ENCODE measurements around the gene RPL13. TPM values are rescaled to one million over a fixed set of nuclear protein-coding genes. Genes with fewer than 3 reads are reported as not detected.

RPL13 gene
- total RNA-seq, 1 experiment from 2014 or later, result 2,157 TPM

GRCh38 chr16:89547291-89547690 lies 13.2 kb upstream of the RPL13 start:
- Histone ChIP-seq H3K14ac (ENCODE audit: insufficient read depth, low read length) (no peak overlapping the region), H3K79me2 (ENCODE audit: insufficient read depth, low read length) (no peaks in the 10 kb centered on the region), H3T11ph (ENCODE audit: low read length) (no peak overlapping the region), H3K4ac (ENCODE audit: low read depth, low read length) (no peak overlapping the region), H2BK20ac (ENCODE audit: low read depth, low read length, poor library complexity, severe bottlenecking) (no peak overlapping the region), H3K23ac (ENCODE audit: insufficient read length, low read depth, low read length) (no peak overlapping the region), H2BK5ac (ENCODE audit: insufficient read length, low read length) (no peak overlapping the region), H2AFZ (ENCODE audit: low read length) (no peak overlapping the region), H3K18ac (ENCODE audit: insufficient read length, low read depth, low read length) (no peak overlapping the region), H3K4me1 (ENCODE audit: insufficient read depth, low read length) (no peaks in the 10 kb centered on the region), H2BK15ac (ENCODE audit: low read depth, low read length) (no peak overlapping the region), H2BK12ac (ENCODE audit: insufficient read length, low read depth, low read length) (no peak overlapping the region), H4K5ac (ENCODE audit: insufficient read length, low read depth, low read length) (no peak overlapping the region), H3K56ac (ENCODE audit: insufficient read length, low read depth, low read length) (no peak overlapping the region), H3K27me3 (ENCODE audit: insufficient read depth, low read length) (no peaks in the 10 kb centered on the region), H4K20me1 (ENCODE audit: control insufficient read depth, insufficient read depth, insufficient read length) (no peaks in the 10 kb centered on the region), H4K91ac (ENCODE audit: insufficient read length, low read depth, low read length) (no peak overlapping the region), H3K9me3 (ENCODE audit: control insufficient read depth, low read depth, low read length) (no peaks in the 10 kb centered on the region), H4K8ac (replicated peaks; ENCODE audit: insufficient read length, low read depth, low read length) (no peak overlapping the region), H2AK5ac (ENCODE audit: insufficient read length, low read length) (no peak overlapping the region), H3K9ac (ENCODE audit: extremely low read depth, insufficient read length, low read length) (no peak overlapping the region), H3K27ac (ENCODE audit: insufficient read length, low read depth, low read length) (no peak overlapping the region), H3K23me2 (ENCODE audit: insufficient read length, low read depth, low read length, poor library complexity, severe bottlenecking) (no peaks in the 10 kb centered on the region), H3K4me2 (ENCODE audit: insufficient read depth, insufficient read length, low read length) (no peak overlapping the region), H3K79me1 (ENCODE audit: insufficient read depth, low read depth, low read length, poor library complexity, severe bottlenecking) (no peaks in the 10 kb centered on the region), H2BK120ac (ENCODE audit: low read depth, low read length, poor library complexity, severe bottlenecking) (no peak overlapping the region)
- H3K27ac Mint-ChIP-seq, result no peak overlapping the region
- TF ChIP-seq CTCF (conservative IDR thresholded peaks at IDR 0.05), result no peak
- no CpG with 5 or more reads among the region's 17 CpGs for WGBS (ENCODE audit: extremely low coverage, insufficient read length, low lambda C conversion rate)
- peaks cover 18 to 79% (median 78%) of the 10 kb centered on the region in 3 experiments; a peak in 5 of 7 replicates for H3K36me3 Mint-ChIP-seq (ENCODE audit: insufficient read depth in 1 of 3, low read depth in 3 of 3)
- no peak overlapping the region for H3K4me3 Mint-ChIP-seq
- no peak for DNase-seq
- H3K4me1 Mint-ChIP-seq, result no peaks in the 10 kb centered on the region
- H3K9me3 Mint-ChIP-seq, result no peaks in the 10 kb centered on the region; a peak in 1 of 5 replicates
- H3K27me3 Mint-ChIP-seq (ENCODE audit: low read depth), result no peaks in the 10 kb centered on the region
